Epithelial cell of proximal tubule (primary cell): ENCODE data around the gene PLEKHG4. TPM values are rescaled to one million over a fixed set of nuclear protein-coding genes. Genes with fewer than 3 reads are reported as not detected.

Experiments used
- DNase-seq: peaks from one replicate; pipeline ENCODE4 v3.0.0-alpha.2; 2011; ENCODE audit warnings: low read depth
- H3K4me3 ChIP-seq: 2 replicates; pipeline ENCODE4 v1.5.1; 2011; ENCODE audit warnings: low read depth, mild to moderate bottlenecking, low read length
- total RNA-seq: library from RNA; depleted of rRNA; stranded (reverse); fragments of >200 nt; gene quantifications from 2 replicates; pipeline ENCODE4 v1.2.3, GENCODE V29; 2015
- TF ChIP-seq, protein P1 (sequence below): conservative IDR thresholded peaks from 2 replicates; pipeline ENCODE4 v1.5.1; 2012; ENCODE audit warnings: low read depth, mild to moderate bottlenecking, low read length

Gene PLEKHG4
- total RNA-seq, 1 donor from 2014 or later: 10.2 TPM

DNA sequence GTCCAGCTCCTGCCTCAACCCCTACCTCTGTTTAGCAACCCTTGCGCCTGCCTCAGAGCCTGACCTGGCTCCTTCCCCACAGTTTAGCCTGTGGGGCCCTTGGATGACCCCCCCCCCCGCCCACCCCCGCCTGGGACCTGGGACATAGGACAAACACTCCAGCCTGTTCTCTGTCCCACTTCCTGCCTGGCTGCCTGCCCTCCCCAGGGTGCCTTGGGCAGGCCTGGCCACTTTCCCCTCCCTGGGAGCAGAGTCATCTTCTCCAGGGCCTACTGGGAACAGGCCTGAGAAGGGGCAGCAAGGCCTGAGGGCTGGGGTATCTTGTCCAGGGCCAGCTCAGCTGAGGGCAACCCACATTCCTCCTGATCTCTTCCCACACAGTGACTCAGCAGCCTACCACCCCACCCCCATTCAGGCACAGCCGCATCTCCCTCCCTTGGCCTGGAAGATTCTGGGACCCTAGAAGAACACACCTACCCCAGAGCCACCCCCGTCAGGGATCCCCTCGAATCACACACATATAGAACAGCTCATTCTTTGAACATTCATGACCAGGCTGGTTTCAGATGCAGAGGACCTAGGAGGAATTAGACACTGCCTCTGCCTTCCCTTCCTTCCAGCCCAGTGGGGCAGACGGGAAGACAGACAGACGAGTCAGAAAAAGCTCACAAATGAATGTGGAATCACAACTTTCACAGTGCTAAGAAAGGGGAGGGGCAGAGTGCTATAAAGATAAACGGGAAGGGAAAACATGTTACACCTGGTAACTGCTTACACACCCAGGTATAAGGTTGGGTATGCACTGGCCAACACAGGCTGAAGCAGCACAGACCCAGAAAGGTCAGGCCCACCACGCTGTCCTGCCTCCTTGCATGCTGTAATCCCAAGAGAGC, 38.1 kb upstream of the PLEKHG4 start:
- TF ChIP-seq, protein P1, sequence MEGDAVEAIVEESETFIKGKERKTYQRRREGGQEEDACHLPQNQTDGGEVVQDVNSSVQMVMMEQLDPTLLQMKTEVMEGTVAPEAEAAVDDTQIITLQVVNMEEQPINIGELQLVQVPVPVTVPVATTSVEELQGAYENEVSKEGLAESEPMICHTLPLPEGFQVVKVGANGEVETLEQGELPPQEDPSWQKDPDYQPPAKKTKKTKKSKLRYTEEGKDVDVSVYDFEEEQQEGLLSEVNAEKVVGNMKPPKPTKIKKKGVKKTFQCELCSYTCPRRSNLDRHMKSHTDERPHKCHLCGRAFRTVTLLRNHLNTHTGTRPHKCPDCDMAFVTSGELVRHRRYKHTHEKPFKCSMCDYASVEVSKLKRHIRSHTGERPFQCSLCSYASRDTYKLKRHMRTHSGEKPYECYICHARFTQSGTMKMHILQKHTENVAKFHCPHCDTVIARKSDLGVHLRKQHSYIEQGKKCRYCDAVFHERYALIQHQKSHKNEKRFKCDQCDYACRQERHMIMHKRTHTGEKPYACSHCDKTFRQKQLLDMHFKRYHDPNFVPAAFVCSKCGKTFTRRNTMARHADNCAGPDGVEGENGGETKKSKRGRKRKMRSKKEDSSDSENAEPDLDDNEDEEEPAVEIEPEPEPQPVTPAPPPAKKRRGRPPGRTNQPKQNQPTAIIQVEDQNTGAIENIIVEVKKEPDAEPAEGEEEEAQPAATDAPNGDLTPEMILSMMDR: no peak
- H3K4me3 ChIP-seq: no peak overlapping the region
- DNase-seq: no peak

DNA sequence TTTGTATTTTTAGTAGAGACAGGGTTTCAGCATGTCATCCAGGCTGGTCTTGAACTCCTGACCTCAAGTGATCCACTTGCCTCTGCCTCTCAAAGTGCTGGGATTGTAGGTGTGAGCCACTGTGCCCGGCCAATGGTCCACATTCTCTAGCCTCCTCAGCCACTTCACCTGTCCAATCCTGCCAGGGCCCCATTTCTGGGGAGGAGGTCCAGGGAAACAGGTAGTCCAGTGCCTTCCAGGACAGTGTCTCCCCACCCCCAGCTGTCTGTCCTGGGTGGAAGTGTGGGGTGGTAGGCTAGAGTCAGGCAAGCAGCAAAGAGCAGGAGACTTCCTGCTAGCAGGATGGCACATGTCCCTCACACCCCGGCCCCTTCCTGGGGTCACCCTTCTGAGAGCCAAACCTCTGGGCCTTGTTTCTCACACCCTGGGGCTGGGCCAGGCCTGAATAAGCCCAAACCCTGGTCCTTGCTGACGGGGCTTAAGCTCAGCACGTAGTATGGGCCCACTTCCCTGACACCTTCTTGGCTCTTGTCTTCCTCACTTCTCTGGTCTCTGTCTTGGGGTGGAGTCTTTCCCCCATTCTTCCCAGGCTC, 37.1 kb upstream of the PLEKHG4 start:
- H3K4me3 ChIP-seq: no peak overlapping the region
- no peak for DNase-seq
- TF ChIP-seq, protein P1: no peak

DNA sequence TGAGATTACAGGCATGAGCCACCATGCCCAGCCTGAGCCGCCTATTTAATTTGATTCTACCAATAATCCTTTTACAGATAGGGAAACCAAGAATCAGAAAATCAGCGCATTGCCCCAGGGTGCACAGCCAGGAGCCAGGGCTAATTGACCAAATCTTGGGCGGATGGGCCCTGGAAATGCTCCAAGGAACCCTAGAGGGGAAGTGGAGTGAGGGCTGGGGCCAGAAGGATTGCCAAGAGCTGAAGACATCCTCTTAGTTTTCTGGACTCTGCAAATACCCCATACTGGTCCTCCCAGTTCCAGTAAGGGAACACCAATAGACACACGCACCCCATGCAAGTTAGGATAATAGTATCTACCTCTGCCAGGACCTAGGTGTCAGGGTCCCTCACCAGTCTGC, 35.9 kb upstream of the PLEKHG4 start:
- no peak overlapping the region for H3K4me3 ChIP-seq
- TF ChIP-seq, protein P1: no peak
- no peak for DNase-seq

DNA sequence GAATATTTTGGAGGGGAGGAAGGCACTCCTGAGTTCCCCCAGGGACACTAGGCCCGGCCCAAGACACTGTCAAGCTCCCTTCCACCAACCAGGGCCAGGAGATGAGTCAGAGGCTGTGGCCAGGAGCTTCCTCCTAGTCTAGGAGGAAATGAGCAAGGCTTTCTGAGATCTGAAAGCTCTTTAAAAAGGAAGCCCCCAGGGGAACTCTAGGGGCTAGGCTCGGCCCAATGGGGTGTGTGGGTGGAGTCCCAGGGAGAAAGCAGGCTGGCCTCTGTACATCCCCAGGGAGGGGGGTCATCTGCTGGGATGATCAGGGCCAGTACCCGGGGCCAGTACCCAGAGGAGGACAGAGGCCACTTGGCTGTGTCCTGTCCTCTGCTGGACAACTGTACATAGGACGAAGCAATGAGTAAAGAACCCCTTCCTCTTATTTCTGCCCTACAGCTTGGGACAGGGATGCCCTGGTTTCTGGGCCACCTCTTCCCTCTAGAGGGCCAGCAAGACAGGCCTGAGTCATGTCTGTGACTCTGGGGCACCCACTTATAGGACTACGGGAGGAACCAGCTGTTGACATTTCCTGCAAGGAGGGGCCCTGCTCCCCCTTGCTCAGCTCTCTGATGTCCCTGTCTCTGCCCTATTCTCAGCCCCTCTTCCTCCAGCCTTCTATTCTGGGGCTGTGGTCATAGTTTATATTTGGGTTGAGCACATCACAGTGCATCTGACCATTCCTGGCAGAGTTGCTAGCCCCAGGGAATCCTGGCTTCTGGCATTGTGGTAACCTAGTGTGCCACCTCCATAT, 34.7 kb upstream of the PLEKHG4 start:
- TF ChIP-seq, protein P1: no peak
- DNase-seq: no peak

DNA sequence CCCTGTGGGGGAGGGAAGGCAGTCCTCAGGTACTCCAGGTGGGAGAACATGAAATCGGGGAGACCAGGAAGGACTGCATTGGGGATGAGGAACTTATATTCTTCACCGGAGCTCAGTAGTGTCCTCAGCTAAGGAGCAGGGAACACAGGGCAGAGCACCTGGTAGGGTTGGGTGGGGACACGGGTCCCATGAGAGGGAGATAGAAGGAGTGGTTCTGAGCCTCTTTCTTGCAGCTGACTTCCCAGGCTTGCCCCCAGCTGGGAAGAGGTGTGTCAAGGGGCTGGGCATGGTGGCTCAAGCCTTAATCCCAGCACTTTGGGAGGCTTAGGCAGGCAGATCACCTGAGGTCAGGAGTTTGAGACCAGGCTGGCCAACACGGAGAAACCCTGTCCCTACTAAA, 34.1 kb upstream of the PLEKHG4 start:
- TF ChIP-seq, protein P1: no peak
- H3K4me3 ChIP-seq: peak overlapping the region; percentile 90
- DNase-seq: no peak

More for the DNA sequence above, 34.7 kb upstream of the PLEKHG4 start:
- H3K4me3 ChIP-seq: no peak overlapping the region

DNA sequence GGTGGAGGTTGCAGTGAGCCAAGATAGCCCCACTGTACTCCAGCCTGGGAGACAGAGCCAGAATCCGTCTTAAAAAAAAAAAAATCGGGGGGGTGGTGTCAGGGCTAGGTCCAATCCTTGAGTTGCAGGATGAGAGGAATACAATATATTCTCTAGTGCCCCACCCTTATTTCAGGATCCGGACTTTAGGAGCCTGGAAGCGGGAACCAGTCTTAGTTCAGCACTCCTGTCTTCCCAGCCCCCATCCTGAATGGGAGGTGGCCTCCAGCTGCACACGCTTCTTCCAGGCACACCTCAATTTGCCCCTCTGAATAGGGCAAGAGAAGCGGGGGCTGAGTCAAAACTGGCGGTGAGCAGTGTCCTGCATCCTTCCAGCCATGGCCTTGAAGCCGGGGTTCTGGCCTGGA, 33.7 kb upstream of the PLEKHG4 start:
- DNase-seq: no peak
- TF ChIP-seq, protein P1: no peak

More for the DNA sequence above, 33.7 kb upstream of the PLEKHG4 start:
- H3K4me3 ChIP-seq: peak overlapping the region; percentile 90
